A673 (cell line): ENCODE measurements around the gene SACM1L. TPM values are rescaled to one million over a fixed set of nuclear protein-coding genes. Genes with fewer than 3 reads are reported as not detected.

Source experiments
- BruUV-seq: library from RNA; stranded (reverse); fragments of 400-500 nt; replicated peaks from 2 replicates; lab custom pipeline; 2021; lab: Mats Ljungman, UMichigan
- CTCF ChIA-PET: fragments of 300-600 bp; sonication (Branson Sonifier 250); formaldehyde crosslinking; loops from one replicate; lab custom pipeline; 2022; ENCODE audit warnings: antibody characterized with exemption; lab: Charles Lee
- POLR2A ChIA-PET: fragments of 300-600 bp; sonication (Branson Sonifier 250); formaldehyde crosslinking; loops from one replicate; lab custom pipeline; 2022; ENCODE audit warnings: antibody characterized with exemption; ENCODE audit not compliant: low non-redundant PET; lab: Charles Lee
- DNase-seq: peaks from one replicate; pipeline ENCODE4 v3.0.0-alpha.2; 2015; ENCODE audit warnings: low spot score
- H3K27ac ChIP-seq: fragments of 200-600 bp; sonication (generic); 2 replicates; pipeline ENCODE4 v1.5.1; 2016; ENCODE audit warnings: mixed run types, low read depth, mild to moderate bottlenecking, mixed read lengths, antibody characterized with exemption, low read length; ENCODE audit not compliant: poor library complexity, severe bottlenecking
- H3K27me3 ChIP-seq: fragments of 200-600 bp; sonication (generic); replicated peaks from 2 replicates; pipeline ENCODE4 v1.6.1; 2017; ENCODE audit warnings: mixed run types, low read depth, mild to moderate bottlenecking, mixed read lengths, antibody characterized with exemption, low read length; ENCODE audit not compliant: insufficient read depth, poor library complexity
- H3K36me3 ChIP-seq: fragments of 200-600 bp; sonication (generic); 2 replicates; pipeline ENCODE4 v1.6.1; 2016; ENCODE audit warnings: mixed run types, mild to moderate bottlenecking, mixed read lengths, antibody characterized with exemption, low read length; ENCODE audit not compliant: insufficient read depth, poor library complexity, severe bottlenecking
- H3K4me1 ChIP-seq: fragments of 200-600 bp; sonication (generic); 2 replicates; pipeline ENCODE4 v1.6.1; 2017; ENCODE audit warnings: mixed run types, mild to moderate bottlenecking, mixed read lengths, antibody characterized with exemption, low read length; ENCODE audit not compliant: insufficient read depth, poor library complexity, severe bottlenecking
- H3K4me3 ChIP-seq: fragments of 200-600 bp; sonication (generic); 2 replicates; pipeline ENCODE4 v1.5.1; 2016; ENCODE audit warnings: low read depth, mixed run types, mild to moderate bottlenecking, mixed read lengths, low read length; ENCODE audit not compliant: poor library complexity, severe bottlenecking
- H3K9me3 ChIP-seq: fragments of 200-600 bp; sonication (generic); 2 replicates; pipeline ENCODE4 v1.6.1; 2016; ENCODE audit warnings: mixed run types, low read depth, mild to moderate bottlenecking, mixed read lengths, antibody characterized with exemption, low read length; ENCODE audit not compliant: poor library complexity, severe bottlenecking
- EZH2 ChIP-seq: fragments of 200-600 bp; sonication (generic); IDR thresholded peaks from 2 replicates; pipeline ENCODE4 v1.6.1; 2017; ENCODE audit warnings: borderline replicate concordance, low read depth, mild to moderate bottlenecking, mixed read lengths, antibody characterized with exemption, low read length; ENCODE audit not compliant: poor library complexity, severe bottlenecking
- intact Hi-C: fragments of 100-400 bp; cut with micrococcal nuclease; formaldehyde crosslinking; loops from one replicate; pipeline ENCODE4 v1.10.0; 2022; ENCODE audit not compliant: unreplicated experiment
- total RNA-seq: library from RNA; stranded (reverse); gene quantifications from 2 replicates; pipeline ENCODE4 v1.2.3, GENCODE V29; 2021
- TF ChIP-seq, protein P1 (sequence below): fragments of 300-800, 200-600 bp; sonication (generic); conservative IDR thresholded peaks from 2 replicates; pipeline ENCODE4 v1.5.1; 2017; ENCODE audit warnings: low read depth, mild to moderate bottlenecking, antibody characterized with exemption, low read length, moderate library complexity, mixed read lengths

The SACM1L gene
- total RNA-seq, 1 experiment from 2014 or later = 32.8 TPM

DNA sequence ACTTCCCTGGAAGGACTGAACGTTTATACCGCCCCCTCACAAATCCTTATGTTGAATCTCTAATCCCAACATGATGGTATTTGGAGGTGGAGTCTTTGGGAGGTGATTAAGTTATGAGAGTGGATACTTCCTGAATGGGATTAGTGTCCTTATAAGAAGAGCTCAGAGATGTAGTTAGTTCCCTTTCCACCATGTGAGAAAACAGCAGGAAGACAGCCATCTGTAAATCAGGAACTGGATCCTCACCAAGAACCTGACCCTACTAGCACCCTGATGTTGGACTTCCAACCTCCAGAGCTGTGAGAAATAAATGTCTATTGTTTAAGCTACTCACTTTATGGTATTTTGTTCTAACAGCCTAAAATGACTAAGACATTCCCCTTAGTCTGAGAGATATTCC lies 33.3 kb upstream of the SACM1L start:
- Histone ChIP-seq H3K27ac (no peak overlapping the region), H3K4me1 (peaks cover 4% of the 10 kb centered on the region), H3K27me3 (no peaks in the 10 kb centered on the region), H3K9me3 (no peaks in the 10 kb centered on the region), H3K36me3 (no peaks in the 10 kb centered on the region), H3K4me3 (no peak overlapping the region)
- no peak for TF ChIP-seq EZH2
- TF ChIP-seq, protein P1, sequence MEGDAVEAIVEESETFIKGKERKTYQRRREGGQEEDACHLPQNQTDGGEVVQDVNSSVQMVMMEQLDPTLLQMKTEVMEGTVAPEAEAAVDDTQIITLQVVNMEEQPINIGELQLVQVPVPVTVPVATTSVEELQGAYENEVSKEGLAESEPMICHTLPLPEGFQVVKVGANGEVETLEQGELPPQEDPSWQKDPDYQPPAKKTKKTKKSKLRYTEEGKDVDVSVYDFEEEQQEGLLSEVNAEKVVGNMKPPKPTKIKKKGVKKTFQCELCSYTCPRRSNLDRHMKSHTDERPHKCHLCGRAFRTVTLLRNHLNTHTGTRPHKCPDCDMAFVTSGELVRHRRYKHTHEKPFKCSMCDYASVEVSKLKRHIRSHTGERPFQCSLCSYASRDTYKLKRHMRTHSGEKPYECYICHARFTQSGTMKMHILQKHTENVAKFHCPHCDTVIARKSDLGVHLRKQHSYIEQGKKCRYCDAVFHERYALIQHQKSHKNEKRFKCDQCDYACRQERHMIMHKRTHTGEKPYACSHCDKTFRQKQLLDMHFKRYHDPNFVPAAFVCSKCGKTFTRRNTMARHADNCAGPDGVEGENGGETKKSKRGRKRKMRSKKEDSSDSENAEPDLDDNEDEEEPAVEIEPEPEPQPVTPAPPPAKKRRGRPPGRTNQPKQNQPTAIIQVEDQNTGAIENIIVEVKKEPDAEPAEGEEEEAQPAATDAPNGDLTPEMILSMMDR = no peak
- intact Hi-C loops = loop anchor here (1.0 to 2.0 kb wide), 3 partner anchors 63 to 615 kb away; no protein-coding TSS in a partner anchor
- POLR2A ChIA-PET = no interaction called here
- DNase-seq = peak; percentile 33
- no TSS peak for BruUV-seq
- CTCF ChIA-PET = interaction anchor here (0.6 to 1.8 kb wide), 2 partner anchors 146 to 190 kb away, joined by 4 to 7 read pairs; no protein-coding TSS in a partner anchor

DNA sequence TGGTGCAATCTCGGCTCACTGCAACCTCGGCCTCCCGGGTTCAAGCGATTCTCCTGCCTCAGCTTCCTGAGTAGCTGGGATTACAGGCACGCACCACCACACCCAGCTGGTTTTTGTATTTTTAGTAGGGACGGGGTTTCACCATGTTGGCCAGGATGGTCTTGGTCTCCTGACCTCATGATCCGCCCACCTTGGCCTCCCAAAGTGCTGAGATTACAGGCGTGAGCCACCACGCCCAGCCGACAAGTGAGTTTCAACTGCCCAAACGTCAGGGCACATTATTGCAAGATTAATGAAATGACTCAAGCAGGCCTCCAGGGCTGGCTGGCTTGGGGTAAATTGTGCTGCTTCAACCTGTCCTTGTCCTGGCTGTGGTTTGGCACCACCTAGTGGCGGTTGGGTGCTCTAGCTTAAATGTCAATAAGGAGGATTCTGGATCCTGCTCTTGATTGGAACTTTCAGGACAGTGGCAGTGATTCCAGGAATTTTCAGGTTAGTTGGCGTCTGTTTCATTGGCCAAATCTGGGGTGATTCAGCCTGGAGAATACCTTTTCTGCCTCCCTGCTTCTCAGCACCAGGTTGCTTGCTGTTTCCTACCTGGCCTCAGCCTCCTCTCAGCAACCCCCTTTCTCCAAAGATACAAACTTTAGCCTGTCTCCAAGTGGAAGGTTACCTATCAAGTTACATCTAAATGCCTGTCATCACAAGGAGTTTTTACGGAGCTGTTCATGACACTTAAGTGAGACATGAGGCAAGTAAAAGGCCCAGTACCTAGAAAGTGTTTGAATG lies 32.4 kb upstream of the SACM1L start:
- POLR2A ChIA-PET = interaction anchor here (0.5 kb wide), 1 partner anchor 58 kb away, joined by 3 read pairs; no protein-coding TSS in a partner anchor
- Histone ChIP-seq H3K9me3 (no peaks in the 10 kb centered on the region), H3K36me3 (no peaks in the 10 kb centered on the region), H3K27ac (no peak overlapping the region), H3K4me3 (no peak overlapping the region), H3K27me3 (no peaks in the 10 kb centered on the region), H3K4me1 (peaks cover 4% of the 10 kb centered on the region)
- intact Hi-C loops = loop anchor here (1.0 to 2.0 kb wide), 3 partner anchors 63 to 616 kb away; no protein-coding TSS in a partner anchor
- no peak for TF ChIP-seq EZH2
- TF ChIP-seq, protein P1 = peak; percentile 68
- BruUV-seq = no TSS peak
- CTCF ChIA-PET = interaction anchor here (0.8 to 1.8 kb wide), 2 partner anchors 11 to 147 kb away, joined by 3 to 7 read pairs; no protein-coding TSS in a partner anchor
- DNase-seq = peak; percentile 87

DNA sequence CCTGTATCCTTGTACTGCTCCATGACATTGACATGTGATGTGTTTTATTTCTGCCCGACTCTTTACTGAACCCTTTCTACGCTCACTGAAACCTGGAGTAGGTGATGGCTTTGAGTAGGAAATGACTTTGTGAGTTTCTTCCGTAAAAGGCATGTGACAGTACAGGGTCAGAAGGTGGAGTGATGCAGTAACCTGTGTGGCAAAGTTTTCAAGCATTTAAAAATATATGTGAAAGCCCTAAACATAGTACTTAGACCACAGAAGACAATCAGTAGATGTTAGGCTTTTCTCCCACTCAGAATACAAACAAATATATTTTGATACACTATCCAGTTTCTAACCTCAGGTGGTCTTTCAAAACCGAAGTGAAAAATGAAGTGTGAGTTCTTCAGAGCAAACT lies 31.3 kb upstream of the SACM1L start:
- intact Hi-C loops = loop anchor here (2.0 kb wide), 2 partner anchors 149 to 617 kb away; no protein-coding TSS in a partner anchor
- no peaks in the 10 kb centered on the region for H3K9me3 ChIP-seq
- ChIA-PET POLR2A (no interaction called here), CTCF (interaction anchor here (1.8 kb wide), 1 partner anchor 148 kb away, joined by 7 read pairs; no protein-coding TSS in a partner anchor)
- no peaks in the 10 kb centered on the region for H3K27me3 ChIP-seq
- H3K36me3 ChIP-seq = no peaks in the 10 kb centered on the region
- H3K4me1 ChIP-seq = peaks cover 4% of the 10 kb centered on the region
- TF ChIP-seq EZH2 = no peak
- TF ChIP-seq, protein P1 = no peak
- no peak overlapping the region for H3K27ac ChIP-seq
- BruUV-seq = no TSS peak
- no peak overlapping the region for H3K4me3 ChIP-seq
- no peak for DNase-seq
